NCI-H510A (cell line): Measurements from ENCODE around the gene TBCB.
"Not testable (repeated sequence)": the region's sequence is repeated elsewhere in the genome, so short reads cannot be mapped to it uniquely, and the experiment has no call there.

Experiments used
- DNase-seq: peaks from one replicate; lab custom pipeline; 2025; lab: John Stamatoyannopoulos, UW

Gene TBCB, protein sequence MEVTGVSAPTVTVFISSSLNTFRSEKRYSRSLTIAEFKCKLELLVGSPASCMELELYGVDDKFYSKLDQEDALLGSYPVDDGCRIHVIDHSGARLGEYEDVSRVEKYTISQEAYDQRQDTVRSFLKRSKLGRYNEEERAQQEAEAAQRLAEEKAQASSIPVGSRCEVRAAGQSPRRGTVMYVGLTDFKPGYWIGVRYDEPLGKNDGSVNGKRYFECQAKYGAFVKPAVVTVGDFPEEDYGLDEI

DNA sequence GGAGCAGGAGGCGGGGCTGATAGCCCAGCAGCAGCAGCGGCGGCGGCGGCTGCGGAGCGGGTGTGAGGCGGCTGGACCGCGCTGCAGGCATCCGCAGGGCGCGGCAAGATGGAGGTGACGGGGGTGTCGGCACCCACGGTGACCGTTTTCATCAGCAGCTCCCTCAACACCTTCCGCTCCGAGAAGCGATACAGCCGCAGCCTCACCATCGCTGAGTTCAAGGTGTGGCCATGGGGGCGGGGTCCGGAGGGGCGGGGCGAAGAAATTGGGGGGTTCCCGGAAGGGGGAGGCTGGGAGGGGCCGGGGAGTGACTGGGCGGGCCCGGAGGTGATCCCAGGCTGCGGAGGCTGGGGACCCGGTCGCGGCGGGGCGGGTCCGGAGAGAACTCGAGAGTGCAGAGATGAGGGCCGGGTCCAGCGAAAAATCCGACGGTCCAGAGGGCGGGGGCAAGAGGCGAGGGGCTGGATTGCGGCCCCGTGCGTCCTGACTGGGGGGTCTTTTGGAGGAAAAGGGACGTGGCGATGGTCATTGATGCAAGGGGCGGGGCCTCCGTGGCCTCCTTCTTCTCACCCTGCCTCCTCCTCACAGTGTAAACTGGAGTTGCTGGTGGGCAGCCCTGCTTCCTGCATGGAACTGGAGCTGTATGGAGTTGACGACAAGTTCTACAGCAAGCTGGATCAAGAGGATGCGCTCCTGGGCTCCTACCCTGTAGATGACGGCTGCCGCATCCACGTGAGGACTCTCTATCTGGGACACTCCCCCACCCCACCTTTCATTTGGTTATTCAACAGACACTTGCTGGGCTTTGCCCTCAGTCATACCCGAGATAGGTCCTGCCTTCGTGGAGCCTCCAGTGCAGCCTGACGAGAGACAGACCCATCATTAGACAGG lies at the start of gene TBCB:
TBCB (plus strand) TSS at position 16 of the 891 bp plus-strand sequence; CDS start at position 109, 93 bp downstream.
- DNase-seq = peak; percentile 73

DNA sequence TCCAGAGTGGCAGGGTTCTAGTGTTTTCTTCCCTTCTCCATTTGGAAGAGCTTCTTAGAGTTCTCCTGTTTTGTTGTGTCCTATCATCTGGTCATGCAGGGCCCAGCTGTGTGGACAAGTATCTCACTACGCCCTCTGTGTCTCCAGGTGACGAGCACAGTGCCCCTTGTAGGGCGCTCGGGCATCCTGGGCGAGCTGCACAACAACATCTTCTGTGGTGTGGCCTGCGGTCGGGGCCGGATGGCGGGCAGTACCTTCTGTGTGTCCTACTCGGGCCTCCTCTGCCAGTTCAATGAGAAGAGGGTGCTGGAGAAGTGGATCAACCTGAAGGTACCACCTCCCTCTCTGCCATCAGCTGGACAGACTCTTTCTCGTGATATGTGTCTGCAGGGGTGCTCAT lies 47.6 kb upstream of the TBCB start:
- DNase-seq = no peak

DNA sequence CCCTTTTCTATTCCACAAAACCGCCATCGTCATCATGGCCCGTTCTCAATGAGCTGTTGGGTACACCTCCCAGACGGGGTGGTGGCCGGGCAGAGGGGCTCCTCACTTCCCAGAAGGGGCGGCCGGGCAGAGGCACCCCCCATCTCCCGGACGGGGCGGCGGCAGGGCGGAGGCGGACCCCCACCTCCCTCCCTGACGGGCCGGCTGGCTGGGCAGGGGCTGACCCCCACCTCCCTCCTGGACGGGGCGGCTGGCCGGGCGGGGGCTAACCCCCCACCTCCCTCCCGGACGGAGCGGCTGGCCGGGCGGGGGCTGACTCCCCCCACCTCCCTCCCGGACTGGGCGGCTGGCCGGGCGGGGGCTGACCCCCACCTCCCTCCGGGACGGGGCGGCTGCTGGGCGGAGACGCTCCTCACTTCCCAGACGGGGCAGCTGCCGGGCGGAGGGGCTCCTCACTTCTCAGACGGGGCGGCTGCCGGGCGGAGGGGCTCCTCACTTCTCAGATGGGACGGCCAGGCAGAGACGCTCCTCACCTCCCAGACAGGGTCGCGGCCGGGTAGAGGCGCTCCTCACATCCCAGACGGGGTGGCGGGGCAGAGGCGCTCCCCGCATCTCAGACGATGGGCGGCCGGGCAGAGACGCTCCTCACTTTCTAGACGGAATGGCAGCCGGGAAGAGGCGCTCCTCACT lies 46.3 kb upstream of the TBCB start:
- not testable (repeated sequence) for DNase-seq

DNA sequence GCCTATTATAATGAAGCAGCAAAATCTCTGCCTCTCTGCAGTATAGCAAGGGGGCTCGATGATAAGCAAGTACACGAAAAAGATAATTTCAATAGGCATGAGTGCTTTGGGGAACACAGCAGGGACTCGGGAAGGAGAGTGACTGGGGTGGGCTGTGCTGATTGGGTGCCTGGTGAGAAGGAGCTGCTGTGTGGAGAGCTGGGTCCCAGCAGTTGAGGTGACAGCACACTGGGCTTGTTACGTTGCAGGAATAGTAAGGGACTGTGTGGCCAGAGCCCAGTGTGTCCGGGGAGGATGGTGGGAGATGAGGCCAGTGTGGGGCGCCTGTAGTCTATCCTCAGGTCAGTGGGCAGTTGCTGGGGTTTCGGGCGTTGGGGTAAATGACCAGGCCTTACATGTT lies 43.2 kb upstream of the TBCB start:
- no peak for DNase-seq

DNA sequence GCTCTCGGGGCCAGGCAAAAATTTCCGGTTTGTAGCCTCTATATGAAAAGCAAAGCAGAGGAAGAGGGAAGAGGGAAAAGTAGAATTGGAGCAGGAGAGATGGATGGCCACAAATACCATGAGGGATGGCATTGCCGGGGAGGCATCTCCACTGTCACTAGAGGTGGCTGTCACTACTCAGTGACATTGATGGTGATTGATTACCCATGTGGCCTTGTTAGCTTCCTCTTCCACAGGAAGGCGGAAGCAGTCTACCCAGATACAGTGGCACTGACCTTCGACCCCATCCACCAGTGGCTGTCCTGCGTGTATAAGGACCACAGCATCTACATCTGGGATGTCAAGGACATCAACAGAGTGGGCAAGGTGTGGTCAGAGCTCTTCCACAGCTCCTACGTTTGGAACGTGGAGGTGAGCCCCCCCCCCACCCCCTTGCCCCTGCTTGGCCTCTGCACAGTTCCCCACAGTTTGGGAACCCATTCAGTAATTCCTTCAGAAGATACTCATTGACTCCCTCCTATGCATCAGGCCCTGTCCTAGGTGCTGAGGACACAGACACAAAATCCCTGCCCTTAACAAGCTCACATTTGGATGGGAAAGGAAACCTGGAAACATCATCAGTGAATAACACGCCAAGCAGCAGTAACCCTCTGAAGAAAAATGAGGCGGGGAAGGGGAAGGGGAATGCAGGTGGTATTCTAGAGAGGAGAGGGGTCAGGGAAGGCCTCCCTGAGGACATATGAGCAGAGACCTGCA lies 42.0 kb upstream of the TBCB start:
- no peak for DNase-seq

DNA sequence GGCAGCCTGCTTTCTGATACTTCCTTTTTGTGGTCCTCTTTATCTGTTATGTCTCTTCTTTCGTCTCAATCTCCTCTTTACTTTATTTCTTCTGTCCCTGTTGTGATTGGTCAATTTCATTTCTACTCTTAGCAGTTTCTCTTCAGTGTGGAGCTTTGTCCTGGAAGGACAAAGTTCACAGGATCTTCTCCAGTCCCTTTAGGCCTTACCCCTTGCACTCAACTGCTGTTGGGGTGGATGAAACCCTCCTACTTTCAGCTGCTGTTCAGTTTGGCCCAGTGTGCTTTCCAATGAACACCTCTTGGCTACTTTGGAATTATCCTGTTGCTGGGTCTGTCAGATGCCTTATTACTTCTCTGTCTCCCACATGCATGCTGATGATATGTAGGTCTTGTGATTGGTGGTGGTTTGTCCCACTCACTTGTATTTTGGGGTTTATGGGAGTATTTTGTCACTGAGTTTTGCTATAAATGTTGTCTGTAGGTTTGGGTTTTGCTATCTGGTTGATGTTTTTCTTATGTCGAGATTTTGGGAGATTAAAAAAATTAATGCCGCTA lies 35.8 kb upstream of the TBCB start:
- no peak for DNase-seq

DNA sequence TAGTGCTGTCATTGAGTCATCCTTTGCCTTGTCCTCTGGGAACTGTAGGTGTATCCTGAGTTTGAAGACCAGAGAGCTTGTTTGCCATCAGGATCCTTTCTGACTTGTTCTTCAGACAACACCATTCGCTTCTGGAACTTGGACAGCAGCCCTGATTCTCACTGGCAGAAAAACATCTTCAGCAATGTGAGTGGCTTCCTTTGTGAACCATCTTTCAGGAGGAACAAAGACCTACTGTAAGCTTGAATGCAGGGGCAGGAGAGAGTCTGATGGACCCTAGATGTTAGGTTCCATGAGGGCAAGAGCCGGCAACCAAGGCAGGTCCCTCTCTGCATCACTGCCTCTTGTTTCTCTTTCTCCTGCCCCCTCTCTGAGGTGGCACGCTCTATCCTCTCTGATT lies 33.9 kb upstream of the TBCB start:
- no peak for DNase-seq

DNA sequence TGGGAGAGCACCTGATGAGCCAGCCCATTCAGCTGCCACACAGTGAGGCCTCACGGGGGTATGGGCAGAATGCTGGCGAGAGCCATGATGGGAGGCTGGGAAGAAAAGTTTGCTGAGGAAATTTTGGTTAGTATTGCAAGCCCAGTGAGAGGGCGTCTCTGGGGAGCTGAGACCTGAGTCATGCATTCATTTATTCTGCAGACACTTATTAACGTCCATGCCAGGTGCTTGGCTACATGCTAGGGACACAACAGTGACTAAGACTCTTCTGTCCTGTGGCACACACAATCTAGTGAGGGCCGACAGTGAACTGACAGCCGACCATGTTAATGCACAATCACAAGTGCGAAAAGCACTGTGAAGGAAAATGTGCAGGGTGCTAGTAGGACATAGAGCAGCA lies 33.4 kb upstream of the TBCB start:
- DNase-seq = no peak

DNA sequence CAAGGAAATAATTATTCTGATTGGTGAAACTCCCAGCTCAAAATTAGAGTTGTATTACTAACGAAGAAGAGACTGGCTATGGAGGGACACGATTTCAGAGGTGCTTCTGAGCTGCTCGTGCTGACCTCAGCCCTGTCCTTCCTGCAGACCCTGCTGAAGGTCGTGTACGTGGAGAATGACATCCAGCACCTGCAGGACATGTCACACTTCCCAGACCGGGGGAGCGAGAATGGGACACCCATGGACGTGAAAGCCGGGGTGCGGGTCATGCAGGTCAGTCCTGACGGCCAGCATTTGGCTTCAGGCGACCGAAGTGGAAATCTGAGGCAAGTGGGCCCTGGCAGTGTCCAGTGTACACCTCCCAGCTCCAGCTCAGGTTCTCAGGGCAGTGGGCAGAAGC lies 32.4 kb upstream of the TBCB start:
- DNase-seq = no peak

DNA sequence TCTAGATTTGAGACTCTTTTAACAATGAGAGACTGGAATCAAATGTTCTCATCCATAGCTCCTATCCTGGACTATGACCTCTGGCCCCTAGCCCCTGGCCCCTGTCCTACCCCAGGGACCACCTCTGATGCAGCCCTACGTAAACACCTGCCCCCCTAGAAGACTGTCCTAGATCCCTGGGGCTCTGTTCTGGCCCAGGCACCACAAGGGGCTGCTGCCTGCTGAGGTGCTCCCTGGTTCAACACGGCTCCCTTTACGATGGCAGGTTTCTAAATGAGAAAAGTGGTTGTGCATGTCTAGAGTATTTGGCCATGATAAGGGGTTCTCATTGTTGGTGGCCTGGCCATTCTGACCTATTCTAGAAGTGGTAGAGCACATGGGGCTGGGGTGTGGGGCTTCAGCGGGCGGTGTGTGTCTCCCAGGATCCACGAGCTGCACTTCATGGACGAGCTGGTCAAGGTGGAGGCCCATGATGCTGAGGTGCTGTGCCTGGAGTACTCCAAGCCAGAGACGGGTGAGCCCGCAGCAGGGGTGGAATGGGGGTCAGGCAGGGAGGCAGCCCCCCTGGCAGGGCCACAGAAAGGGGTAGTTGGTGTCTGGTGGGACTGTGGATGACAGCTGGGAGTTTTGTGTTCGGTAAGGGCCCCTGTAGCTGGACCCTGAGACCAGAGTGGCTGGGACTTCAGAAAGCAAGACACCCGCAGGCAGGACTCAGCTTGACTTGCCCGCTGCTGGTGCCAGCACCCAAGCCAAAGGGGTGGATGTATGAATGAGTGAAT lies 30.8 kb upstream of the TBCB start:
- no peak for DNase-seq

DNA sequence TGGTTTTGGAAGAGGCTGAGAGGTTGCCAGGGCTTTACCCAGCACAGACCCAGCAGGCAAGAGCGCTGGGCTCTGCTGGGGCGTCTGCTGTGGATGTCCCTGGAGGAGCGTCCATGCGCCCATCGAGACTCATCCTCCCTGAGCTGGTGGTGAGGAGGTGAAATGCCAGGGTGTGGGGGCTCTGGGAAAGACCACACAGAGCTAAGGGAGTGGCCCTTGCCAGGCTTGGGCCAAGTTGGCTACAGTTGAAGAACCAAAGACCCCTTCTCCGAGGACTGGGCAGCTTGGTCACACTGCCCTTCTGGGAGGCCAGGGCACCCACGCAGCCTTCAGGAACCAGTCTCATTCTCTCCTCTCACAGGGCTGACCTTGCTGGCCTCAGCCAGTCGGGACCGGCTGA lies 28.9 kb upstream of the TBCB start:
- DNase-seq = no peak

DNA sequence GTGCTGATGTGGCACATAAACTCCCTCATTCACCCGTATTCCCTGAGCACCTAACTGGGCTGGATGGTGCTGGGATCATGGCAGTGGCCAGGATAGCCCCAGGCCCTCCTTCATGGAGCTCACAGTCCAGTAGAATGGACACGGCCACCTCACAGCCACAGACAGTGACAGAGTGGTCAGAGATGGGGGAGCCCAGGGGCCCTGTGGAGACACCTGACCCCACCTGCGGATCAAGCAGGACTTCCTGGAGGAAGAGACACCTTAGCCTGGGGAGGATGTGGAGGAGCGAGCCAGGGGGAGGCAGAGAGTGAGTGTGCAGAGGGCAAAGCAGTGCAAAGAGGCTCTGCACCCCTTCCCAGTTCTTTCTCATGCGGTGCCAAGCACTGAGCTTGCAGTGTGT lies 25.4 kb upstream of the TBCB start:
- DNase-seq = no peak

DNA sequence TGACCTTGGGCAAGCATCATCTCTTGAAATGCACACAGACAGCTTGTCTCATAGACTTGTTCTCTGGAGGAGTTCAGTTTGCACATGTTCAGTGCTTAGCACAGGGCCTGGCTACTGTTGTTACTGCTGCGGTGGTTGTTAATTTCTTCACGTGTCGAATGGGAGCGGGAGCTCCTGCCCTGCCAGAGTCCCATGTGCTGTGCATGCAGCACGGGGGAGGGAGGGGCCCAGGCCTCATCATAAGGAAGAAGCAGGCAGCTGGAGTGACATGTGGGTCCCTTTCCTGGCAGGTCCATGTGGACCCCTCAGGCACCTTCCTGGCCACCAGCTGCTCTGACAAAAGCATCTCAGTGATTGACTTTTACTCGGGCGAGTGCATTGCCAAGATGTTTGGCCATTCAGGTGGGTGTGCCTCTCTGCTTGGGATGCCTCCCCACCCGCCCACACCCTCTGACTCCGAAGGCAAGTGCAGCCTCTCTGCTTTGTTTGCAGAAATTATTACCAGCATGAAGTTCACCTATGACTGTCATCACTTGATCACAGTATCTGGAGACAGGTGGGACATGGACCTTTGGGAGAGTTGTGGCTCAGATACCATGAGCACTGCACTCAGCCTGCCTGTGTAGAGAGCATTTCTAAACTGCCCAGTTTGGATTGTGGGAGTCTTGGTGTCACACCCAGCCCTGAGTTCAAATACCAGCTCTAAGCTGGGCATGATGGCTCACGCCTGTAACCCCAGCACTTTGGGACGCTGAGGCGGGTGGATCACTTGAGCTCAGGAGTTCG lies 24.2 kb upstream of the TBCB start:
- no peak for DNase-seq

DNA sequence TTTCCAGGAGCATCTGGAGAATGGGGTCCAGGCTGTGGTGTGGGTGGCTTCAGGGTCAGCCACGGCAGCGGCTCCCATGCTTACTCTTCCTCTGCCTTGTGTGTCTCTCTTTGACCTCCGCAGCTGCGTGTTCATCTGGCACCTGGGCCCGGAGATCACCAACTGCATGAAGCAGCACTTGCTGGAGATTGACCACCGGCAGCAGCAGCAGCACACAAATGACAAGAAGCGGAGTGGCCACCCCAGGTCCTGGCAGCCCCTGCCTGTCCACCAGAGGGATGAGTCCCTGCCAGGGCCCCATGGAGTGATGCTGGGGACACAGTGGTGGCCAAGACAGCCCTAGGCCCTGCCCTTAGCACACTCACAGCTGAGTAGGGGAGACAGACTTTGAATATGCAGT lies 22.7 kb upstream of the TBCB start:
- no peak for DNase-seq

DNA sequence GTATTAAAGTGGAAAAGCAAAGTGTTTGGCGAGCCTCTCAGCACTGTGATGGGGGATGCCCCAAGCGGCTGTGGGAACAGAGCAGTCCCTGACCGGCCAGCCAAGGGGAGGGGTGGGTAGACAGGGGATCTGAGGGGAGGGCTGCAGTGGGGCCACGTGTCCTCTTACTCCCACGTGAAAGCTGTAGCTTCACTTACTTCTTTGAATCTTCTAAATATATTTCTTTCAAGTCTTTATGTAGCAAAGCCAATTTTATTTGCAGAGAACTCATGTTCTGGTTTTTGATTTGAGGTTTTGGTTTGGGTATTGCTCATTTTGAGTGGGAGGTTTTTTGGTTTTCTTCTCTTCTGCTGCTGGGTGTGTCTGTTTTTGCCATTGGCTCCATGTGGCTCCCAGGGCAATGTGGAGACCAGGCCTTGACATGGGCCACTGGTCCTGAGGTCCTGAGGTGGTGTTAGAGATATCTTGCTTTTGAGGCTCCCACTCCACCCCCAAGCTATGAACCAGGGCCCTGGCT lies 22.1 kb upstream of the TBCB start:
- no peak for DNase-seq

DNA sequence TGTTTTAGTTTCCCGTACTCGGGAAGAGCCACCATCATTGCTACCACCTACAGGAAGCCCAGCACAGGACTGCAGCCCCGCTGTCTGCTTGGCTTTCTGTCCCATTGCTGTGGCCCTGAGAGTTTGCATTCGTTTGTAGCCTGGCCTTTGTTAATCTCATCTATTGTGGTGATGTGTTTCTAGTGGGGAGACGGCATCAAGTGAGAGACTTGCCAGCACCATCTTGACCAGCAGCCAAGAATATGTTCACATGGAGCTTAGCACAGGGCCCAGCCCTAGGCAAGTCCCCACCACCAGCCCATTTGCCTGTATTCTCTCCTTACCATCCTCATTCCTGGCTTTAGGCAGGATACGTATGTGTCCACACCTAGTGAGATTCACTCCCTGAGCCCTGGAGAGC lies 21.6 kb upstream of the TBCB start:
- DNase-seq = no peak

DNA sequence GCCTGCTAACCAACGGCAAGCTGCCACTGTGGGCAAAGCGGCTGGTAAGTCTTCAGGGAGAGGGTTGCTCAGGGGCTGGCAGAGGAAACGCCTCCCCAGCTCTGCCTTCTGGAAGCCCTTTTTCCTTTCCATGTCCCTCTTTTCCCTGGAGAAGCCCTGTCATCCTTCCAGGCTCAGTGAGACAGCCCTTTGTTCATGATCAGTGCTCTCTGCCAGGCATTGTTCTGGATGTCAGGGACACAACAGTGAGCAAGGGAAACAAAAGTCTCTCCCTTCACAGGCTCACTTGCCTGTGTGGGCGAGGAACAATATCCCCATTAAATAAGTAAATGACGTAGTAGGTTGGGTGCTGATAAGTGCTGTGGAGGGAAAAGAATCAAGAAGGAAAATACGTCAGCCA lies 18.2 kb upstream of the TBCB start:
- no peak for DNase-seq

DNA sequence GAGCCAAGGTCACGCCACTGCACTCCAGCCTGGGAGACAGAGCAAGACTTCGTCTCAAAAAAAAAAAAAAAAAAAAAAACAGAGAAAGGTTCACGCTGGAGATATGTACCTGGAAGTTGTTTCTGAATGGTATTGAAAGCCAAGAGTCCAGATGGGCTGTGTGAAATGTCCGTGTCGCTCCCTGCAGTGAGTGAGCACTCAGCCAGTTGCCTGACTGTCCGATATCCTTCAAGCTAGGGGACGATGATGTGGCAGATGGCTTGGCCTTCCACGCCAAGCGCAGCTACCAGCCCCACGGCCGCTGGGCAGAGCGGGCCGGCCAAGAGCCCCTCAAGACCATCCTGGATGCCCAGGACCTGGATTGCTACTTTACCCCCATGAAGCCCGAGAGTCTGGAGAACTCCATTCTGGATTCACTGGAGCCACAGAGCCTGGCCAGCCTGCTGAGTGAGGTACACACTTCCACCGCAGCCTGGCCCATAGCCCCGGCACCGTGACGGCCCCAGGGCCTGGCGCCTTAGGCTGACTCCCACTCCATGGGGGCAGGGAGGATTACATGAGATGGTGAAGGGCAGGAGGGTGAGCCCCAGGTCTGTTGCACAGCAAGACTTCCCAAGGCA lies 16.0 kb upstream of the TBCB start:
- DNase-seq = no peak

DNA sequence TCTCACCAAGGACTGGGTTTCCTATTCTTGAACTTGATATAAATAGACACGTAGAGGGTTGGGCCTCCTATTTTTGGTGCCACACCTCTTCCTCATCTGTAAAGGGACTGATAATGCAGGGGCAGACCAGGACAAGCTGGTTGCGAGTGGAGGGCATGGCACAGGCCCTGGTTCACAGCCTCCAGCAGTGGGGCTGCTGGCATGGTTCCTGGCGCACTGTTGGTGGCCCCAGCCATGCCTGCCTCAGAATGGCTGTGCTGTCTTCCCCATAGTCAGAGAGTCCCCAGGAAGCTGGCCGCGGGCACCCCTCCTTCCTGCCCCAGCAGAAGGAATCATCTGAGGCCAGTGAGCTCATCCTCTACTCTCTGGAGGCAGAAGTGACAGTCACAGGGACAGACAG lies 14.8 kb upstream of the TBCB start:
- DNase-seq = no peak
